ENCODE measurements around the gene SKAP1. TPM values are rescaled to one million over a fixed set of nuclear protein-coding genes. Genes with fewer than 3 reads are reported as not detected.

SKAP1 gene
- total and polyA plus RNA-seq, 5 donors from 2014 or later, result 196 to 554 (median 373) TPM

DNA sequence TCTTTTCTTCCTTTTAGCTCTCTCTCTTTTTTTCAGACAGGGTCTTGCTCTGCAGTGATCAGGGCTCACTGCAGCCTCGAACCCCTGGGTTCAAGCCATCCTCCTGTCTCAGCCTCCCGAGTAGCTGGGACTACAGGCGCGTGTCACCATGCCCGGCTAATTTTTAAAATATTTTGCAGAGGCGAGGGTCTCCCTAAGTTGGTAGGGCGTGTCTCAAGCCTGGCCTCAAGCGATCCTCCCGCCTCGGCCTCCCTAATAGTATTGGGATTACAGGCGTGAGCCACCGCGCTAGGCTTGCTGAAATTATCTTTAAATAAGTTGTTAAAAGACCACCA lies 323.2 kb downstream of the SKAP1 start:
- H3K9me3 Mint-ChIP-seq, result no peaks in the 10 kb centered on the region
- H3K27me3 ChIP-seq (ENCODE audit: control insufficient read depth, insufficient read depth, low read length), result no peaks in the 10 kb centered on the region
- no peaks in the 10 kb centered on the region for H3K36me3 ChIP-seq (ENCODE audit: control insufficient read depth, insufficient read depth, low read length)
- H3K4me1 ChIP-seq (ENCODE audit: control insufficient read depth, insufficient read depth, low read length, poor library complexity, severe bottlenecking), result peaks cover 27% of the 10 kb centered on the region
- H3K27me3 Mint-ChIP-seq, result peaks cover 12% of the 10 kb centered on the region
- peak overlapping the region; percentile 93 to 99 (median 98) for H3K4me3 Mint-ChIP-seq
- H3K27ac Mint-ChIP-seq, result peak overlapping the region in 2 of 3 donors; percentile 96
- DNase-seq (no peak), ATAC-seq (ENCODE audit: low read depth in 2 of 2) (no peak)
- H3K27ac ChIP-seq (ENCODE audit: insufficient read depth, low read length, poor library complexity, severe bottlenecking), result peak overlapping the region; percentile 89
- peaks cover 25 to 66% (median 39%) of the 10 kb centered on the region in 4 donors for H3K4me1 Mint-ChIP-seq
- peak overlapping the region; percentile 98 for H3K4me3 ChIP-seq (ENCODE audit: low read depth, low read length)
- no peaks in the 10 kb centered on the region for H3K9me3 ChIP-seq (ENCODE audit: control insufficient read depth in 2 of 2, low read length in 2 of 2)
- H3K36me3 Mint-ChIP-seq, result no peaks in the 10 kb centered on the region

DNA sequence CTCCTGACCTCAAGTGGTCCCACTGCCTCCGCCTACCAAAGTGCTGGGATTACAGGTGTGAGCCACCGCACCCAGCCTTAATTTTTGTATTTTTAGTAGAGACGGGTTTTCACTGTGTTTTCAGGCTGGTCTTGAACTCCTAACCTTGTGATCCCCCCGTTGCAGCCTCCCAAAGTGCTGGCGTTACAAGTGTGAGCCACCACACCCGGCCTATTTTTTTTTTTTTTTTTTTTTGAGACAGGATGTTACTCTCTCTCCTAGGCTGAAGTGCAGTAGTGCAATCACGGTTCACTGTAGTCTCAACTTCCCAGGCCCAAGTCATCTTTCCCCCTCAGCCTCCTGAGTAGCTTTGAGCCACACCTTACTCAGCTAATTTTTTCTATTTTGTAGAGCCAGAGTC lies 325.6 kb downstream of the SKAP1 start:
- peaks cover 12% of the 10 kb centered on the region for H3K27me3 Mint-ChIP-seq
- DNase-seq, result peak in 1 of 3 donors; percentile 52
- peaks cover 16 to 64% (median 35%) of the 10 kb centered on the region in 4 donors for H3K4me1 Mint-ChIP-seq

DNA sequence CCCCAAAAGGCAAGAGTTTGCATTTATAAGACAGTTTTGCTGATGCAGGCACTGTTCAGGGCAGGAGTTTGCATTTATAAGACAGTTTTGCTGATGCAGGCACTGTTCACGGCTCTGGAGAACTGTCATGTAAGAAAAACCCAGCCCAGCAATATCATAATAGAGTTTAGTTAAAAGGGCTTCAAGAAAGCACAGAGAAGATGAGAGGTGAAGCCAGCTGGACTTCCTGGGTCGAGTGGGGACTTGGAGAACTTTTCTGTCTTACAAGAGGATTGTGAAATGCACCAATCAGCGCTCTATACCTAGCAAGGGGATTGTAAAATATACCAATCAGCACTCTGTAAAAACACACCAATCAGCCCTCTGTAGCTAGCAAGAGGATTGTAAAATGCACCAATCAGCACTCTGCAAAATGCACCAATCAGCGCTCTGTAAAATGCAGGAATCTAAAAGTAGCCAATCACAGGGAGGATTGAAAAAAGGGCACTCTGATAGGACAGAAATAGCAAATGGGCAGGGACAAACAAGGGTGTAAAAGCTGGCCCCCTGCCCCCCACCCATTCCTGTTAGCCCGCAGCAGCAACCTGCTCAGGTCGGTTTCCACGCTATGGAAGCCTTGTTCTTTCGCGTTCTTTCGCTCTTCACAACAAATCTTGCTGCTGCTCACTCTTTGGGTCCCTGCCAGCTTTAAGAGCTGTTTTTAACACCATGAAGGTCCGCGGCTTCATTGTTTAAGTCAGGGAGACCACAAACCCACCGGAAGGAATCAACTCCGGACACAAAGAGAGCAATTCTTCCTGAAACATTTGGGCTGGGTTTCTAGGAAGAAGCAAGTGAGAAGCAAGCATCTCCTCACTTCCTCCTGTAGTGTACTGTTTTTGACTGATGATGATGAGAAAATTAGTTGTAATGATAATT lies 327.0 kb downstream of the SKAP1 start:
- Histone ChIP-seq H3K9me3 (ENCODE audit: control insufficient read depth in 2 of 2, low read length in 2 of 2) (no peaks in the 10 kb centered on the region), H3K27me3 (ENCODE audit: control insufficient read depth, insufficient read depth, low read length) (no peaks in the 10 kb centered on the region), H3K4me3 (ENCODE audit: low read depth, low read length) (no peak overlapping the region), H3K36me3 (ENCODE audit: control insufficient read depth, insufficient read depth, low read length) (no peaks in the 10 kb centered on the region), H3K27ac (ENCODE audit: insufficient read depth, low read length, poor library complexity, severe bottlenecking) (no peak overlapping the region), H3K4me1 (ENCODE audit: control insufficient read depth, insufficient read depth, low read length, poor library complexity, severe bottlenecking) (peaks cover 25% of the 10 kb centered on the region)
- Mint-ChIP-seq H3K27me3 (peaks cover 12% of the 10 kb centered on the region), H3K4me1 (peaks cover 9 to 65% (median 31%) of the 10 kb centered on the region in 4 donors), H3K9me3 (no peaks in the 10 kb centered on the region), H3K36me3 (no peaks in the 10 kb centered on the region), H3K4me3 (peak overlapping the region; percentile 12 to 92 (median 76)), H3K27ac (no peak overlapping the region)
- DNase-seq (peak in 1 of 3 donors; percentile 65), ATAC-seq (ENCODE audit: low read depth in 2 of 2) (no peak)

More for the DNA sequence above, 325.6 kb downstream of the SKAP1 start:
- Mint-ChIP-seq H3K27ac (no peak overlapping the region), H3K9me3 (no peaks in the 10 kb centered on the region), H3K36me3 (no peaks in the 10 kb centered on the region), H3K4me3 (peak overlapping the region in 3 of 4 donors; percentile 36 to 84 (median 53))
- Histone ChIP-seq H3K9me3 (ENCODE audit: control insufficient read depth in 2 of 2, low read length in 2 of 2) (no peaks in the 10 kb centered on the region), H3K36me3 (ENCODE audit: control insufficient read depth, insufficient read depth, low read length) (no peaks in the 10 kb centered on the region), H3K4me3 (ENCODE audit: low read depth, low read length) (no peak overlapping the region), H3K4me1 (ENCODE audit: control insufficient read depth, insufficient read depth, low read length, poor library complexity, severe bottlenecking) (peaks cover 31% of the 10 kb centered on the region), H3K27me3 (ENCODE audit: control insufficient read depth, insufficient read depth, low read length) (no peaks in the 10 kb centered on the region), H3K27ac (ENCODE audit: insufficient read depth, low read length, poor library complexity, severe bottlenecking) (no peak overlapping the region)
- ATAC-seq (ENCODE audit: low read depth in 2 of 2), result no peak

GRCh38 chr17:48102043-48102750 lies 327.8 kb downstream of the SKAP1 start:
- H3K4me1 Mint-ChIP-seq, result peaks cover 12 to 64% (median 28%) of the 10 kb centered on the region in 4 donors
- no peak overlapping the region for H3K4me3 ChIP-seq (ENCODE audit: low read depth, low read length)
- DNase-seq (no peak), ATAC-seq (ENCODE audit: low read depth in 2 of 2) (no peak)
- H3K27ac ChIP-seq (ENCODE audit: insufficient read depth, low read length, poor library complexity, severe bottlenecking), result no peak overlapping the region
- no peaks in the 10 kb centered on the region for H3K27me3 ChIP-seq (ENCODE audit: control insufficient read depth, insufficient read depth, low read length)
- no peaks in the 10 kb centered on the region for H3K36me3 ChIP-seq (ENCODE audit: control insufficient read depth, insufficient read depth, low read length)
- no peaks in the 10 kb centered on the region for H3K36me3 Mint-ChIP-seq
- no peaks in the 10 kb centered on the region for H3K9me3 ChIP-seq (ENCODE audit: control insufficient read depth in 2 of 2, low read length in 2 of 2)
- peaks cover 22% of the 10 kb centered on the region for H3K4me1 ChIP-seq (ENCODE audit: control insufficient read depth, insufficient read depth, low read length, poor library complexity, severe bottlenecking)
- no peaks in the 10 kb centered on the region for H3K9me3 Mint-ChIP-seq
- peaks cover 10% of the 10 kb centered on the region for H3K27me3 Mint-ChIP-seq
- peak overlapping the region in 1 of 3 donors; percentile 14 for H3K27ac Mint-ChIP-seq
- H3K4me3 Mint-ChIP-seq, result peak overlapping the region; percentile 39 to 92 (median 83)

DNA sequence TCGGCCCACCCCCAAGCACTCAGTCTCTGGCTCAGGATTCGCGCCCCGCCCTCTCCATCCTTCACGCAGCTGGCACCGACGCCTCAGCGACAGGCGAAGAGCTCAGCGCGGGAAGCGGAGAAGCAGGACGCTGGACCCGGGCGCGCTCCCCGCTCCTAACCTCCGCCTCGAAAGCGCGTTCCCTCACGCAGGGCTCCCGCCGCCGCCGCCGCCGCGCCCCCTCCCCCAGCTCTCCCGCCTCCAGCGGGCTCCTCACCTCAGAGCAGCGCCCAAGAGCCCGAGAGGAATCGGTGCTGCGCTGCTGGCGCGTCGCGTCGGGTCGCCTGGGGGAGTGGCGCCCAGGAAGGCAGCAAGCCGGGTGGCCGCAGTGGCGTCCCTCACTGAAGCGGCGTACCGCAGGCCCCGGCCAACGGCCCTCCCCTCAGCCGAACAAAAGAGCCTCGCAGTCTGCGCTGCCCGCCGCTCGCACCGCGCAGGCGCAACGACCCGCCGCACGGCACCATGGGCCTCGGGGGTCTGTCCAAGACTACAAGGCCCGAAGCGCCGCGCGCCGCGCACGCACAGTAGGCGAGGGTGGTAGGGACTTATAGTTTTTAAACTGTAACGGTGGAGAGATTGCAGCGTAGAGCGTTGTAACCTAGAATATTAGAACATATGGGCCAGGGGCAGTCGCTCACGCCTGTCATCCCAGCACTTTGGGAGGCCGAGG lies 328.8 kb downstream of the SKAP1 start, which contains the start of gene CBX1:
TSS of gene CBX1 (minus strand) at position 467 of the 709 bp plus-strand sequence. CDS start 24,474 bp downstream, outside the sequence.
- Histone ChIP-seq H3K9me3 (ENCODE audit: control insufficient read depth in 2 of 2, low read length in 2 of 2) (no peaks in the 10 kb centered on the region), H3K27me3 (ENCODE audit: control insufficient read depth, insufficient read depth, low read length) (no peaks in the 10 kb centered on the region), H3K36me3 (ENCODE audit: control insufficient read depth, insufficient read depth, low read length) (no peaks in the 10 kb centered on the region), H3K27ac (ENCODE audit: insufficient read depth, low read length, poor library complexity, severe bottlenecking) (peak within 1 kb of the TSS; percentile 63), H3K4me3 (ENCODE audit: low read depth, low read length) (peak within 1 kb of the TSS; percentile 72), H3K4me1 (ENCODE audit: control insufficient read depth, insufficient read depth, low read length, poor library complexity, severe bottlenecking) (peaks cover 14% of the 10 kb centered on the region)
- H3K27ac Mint-ChIP-seq, result peak within 1 kb of the TSS; percentile 45 to 89 (median 87)
- no peaks in the 10 kb centered on the region for H3K36me3 Mint-ChIP-seq
- H3K4me1 Mint-ChIP-seq, result peaks cover 12 to 58% (median 24%) of the 10 kb centered on the region in 4 donors
- H3K27me3 Mint-ChIP-seq, result peaks cover 6% of the 10 kb centered on the region
- H3K9me3 Mint-ChIP-seq, result no peaks in the 10 kb centered on the region
- H3K4me3 Mint-ChIP-seq, result peak within 1 kb of the TSS; percentile 90 to 93 (median 92)
- ATAC-seq (ENCODE audit: low read depth in 2 of 2) (peak; percentile 97 to 98), DNase-seq (peak; percentile 87 to 97 (median 93))

DNA sequence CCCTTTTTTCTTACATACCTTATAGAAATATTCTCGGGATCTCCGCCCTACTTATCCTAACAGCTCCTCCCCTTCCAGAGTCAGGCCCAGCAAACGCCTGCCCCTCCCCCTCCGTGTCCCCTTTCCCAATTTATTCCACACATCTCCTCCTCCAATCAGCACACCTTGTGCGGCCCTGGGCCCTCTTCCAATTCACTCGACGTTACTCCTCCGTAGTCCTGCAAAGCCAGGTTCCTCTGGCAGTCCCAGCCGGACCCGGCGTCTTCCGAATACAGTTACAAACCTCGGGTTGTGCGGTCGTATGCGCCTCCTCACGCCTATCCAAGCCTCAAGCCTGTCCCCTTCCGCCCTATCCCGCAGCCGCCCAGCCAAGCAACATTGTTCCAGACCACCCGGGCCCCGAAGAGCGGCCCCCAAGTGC lies 329.4 kb downstream of the SKAP1 start:
- H3K27ac Mint-ChIP-seq, result peak overlapping the region in 2 of 3 donors; percentile 45 to 71
- Histone ChIP-seq H3K27me3 (ENCODE audit: control insufficient read depth, insufficient read depth, low read length) (no peaks in the 10 kb centered on the region), H3K4me3 (ENCODE audit: low read depth, low read length) (peak overlapping the region; percentile 55), H3K9me3 (ENCODE audit: control insufficient read depth in 2 of 2, low read length in 2 of 2) (no peaks in the 10 kb centered on the region), H3K4me1 (ENCODE audit: control insufficient read depth, insufficient read depth, low read length, poor library complexity, severe bottlenecking) (peaks cover 14% of the 10 kb centered on the region), H3K36me3 (ENCODE audit: control insufficient read depth, insufficient read depth, low read length) (no peaks in the 10 kb centered on the region), H3K27ac (ENCODE audit: insufficient read depth, low read length, poor library complexity, severe bottlenecking) (no peak overlapping the region)
- ATAC-seq (ENCODE audit: low read depth in 2 of 2) (no peak), DNase-seq (no peak)
- peaks cover 12 to 59% (median 24%) of the 10 kb centered on the region in 4 donors for H3K4me1 Mint-ChIP-seq
- H3K9me3 Mint-ChIP-seq, result no peaks in the 10 kb centered on the region
- H3K36me3 Mint-ChIP-seq, result no peaks in the 10 kb centered on the region
- H3K4me3 Mint-ChIP-seq, result peak overlapping the region; percentile 90 to 93 (median 92)
- H3K27me3 Mint-ChIP-seq, result peaks cover 6% of the 10 kb centered on the region

- peaks cover 14% of the 10 kb centered on the region for H3K4me1 ChIP-seq (ENCODE audit: control insufficient read depth, insufficient read depth, low read length, poor library complexity, severe bottlenecking)
- peaks cover 12 to 61% (median 26%) of the 10 kb centered on the region in 4 donors for H3K4me1 Mint-ChIP-seq
- no peaks in the 10 kb centered on the region for H3K9me3 Mint-ChIP-seq
- no peaks in the 10 kb centered on the region for H3K9me3 ChIP-seq (ENCODE audit: control insufficient read depth in 2 of 2, low read length in 2 of 2)
- no peak for DNase-seq
- H3K27ac Mint-ChIP-seq, result peak overlapping the region in 1 of 3 donors; percentile 45
- peak overlapping the region in 3 of 4 donors; percentile 90 to 93 (median 92) for H3K4me3 Mint-ChIP-seq
- peak overlapping the region; percentile 55 for H3K4me3 ChIP-seq (ENCODE audit: low read depth, low read length)
- H3K36me3 ChIP-seq (ENCODE audit: control insufficient read depth, insufficient read depth, low read length), result no peaks in the 10 kb centered on the region
- no peaks in the 10 kb centered on the region for H3K27me3 ChIP-seq (ENCODE audit: control insufficient read depth, insufficient read depth, low read length)
- H3K36me3 Mint-ChIP-seq, result no peaks in the 10 kb centered on the region
- no peak overlapping the region for H3K27ac ChIP-seq (ENCODE audit: insufficient read depth, low read length, poor library complexity, severe bottlenecking)
- ATAC-seq (ENCODE audit: low read depth in 2 of 2), result no peak
- H3K27me3 Mint-ChIP-seq, result peaks cover 6% of the 10 kb centered on the region
Measured at GRCh38 chr17:48100160-48100559, 329.9 kb downstream of the SKAP1 start.

All from CD4-positive, CD25-positive, alpha-beta regulatory T cell (primary cell).